Left ventricle myocardium inferior (tissue), 1 donor: ENCODE data around the gene FASTKD3. TPM values are rescaled to one million over a fixed set of nuclear protein-coding genes. Genes with fewer than 3 reads are reported as not detected.

Source experiments
- DNase-seq: peaks from one replicate; pipeline ENCODE4 v3.0.0-alpha.2; 2020
- H3K27ac ChIP-seq: fragments of 200-600 bp; replicated peaks from 2 replicates; pipeline ENCODE4 v1.8.0; 2021
- H3K27me3 ChIP-seq: fragments of 200-600 bp; 2 replicates; pipeline ENCODE4 v1.8.0; 2021; ENCODE audit warnings: low read depth
- H3K36me3 ChIP-seq: fragments of 200-600 bp; 2 replicates; pipeline ENCODE4 v1.8.0; 2021
- H3K4me1 ChIP-seq: fragments of 200-600 bp; 2 replicates; pipeline ENCODE4 v1.8.0; 2021
- H3K4me3 ChIP-seq: fragments of 200-600 bp; 2 replicates; pipeline ENCODE4 v1.8.0; 2021; ENCODE audit warnings: mild to moderate bottlenecking, moderate library complexity
- H3K9me3 ChIP-seq: fragments of 200-600 bp; replicated peaks from 2 replicates; pipeline ENCODE4 v1.8.0; 2021
- intact Hi-C: fragments of 100-400 bp; cut with micrococcal nuclease; formaldehyde crosslinking; loops from one replicate; pipeline ENCODE4 v1.11.0; 2022
- total RNA-seq: library from RNA; stranded (reverse); fragmentation: NEBNext Ultra II Directional; extraction: Animal tissue kit (Norgen Biotek cat#: 25700); gene quantifications from one replicate; pipeline ENCODE4 v1.2.1, GENCODE V29; 2021
- TF ChIP-seq, protein P1 (sequence below): fragments of 200-600 bp; IDR thresholded peaks from 2 replicates; pipeline ENCODE4 v1.8.0; 2021; ENCODE audit warnings: antibody characterized with exemption, mild to moderate bottlenecking, borderline replicate concordance
- donor health status: DM: no; HTN: yes; CAD: no; lungs with severe emphysema.

The FASTKD3 gene
- total RNA-seq, 1 donor from 2014 or later: 5.8 TPM

DNA sequence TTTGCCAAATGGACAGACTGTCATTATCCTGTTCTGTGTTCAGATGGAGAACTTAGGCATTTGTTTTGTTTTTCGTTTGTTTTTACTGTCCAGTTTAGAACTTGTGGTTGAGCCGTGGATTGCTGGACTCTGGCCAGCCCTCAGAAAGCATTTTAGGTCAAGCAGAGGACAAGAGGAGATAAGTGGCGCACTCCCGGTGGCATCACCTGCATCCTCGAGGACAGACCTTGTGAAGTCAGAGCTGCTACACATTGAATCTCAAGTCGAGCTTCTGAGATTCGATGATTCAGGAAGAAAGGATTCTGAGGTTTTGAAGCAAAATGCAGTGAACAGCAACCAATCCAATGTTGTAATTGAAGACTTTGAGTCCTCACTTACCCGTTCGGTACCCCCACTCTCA lies 9.0 kb upstream of the FASTKD3 start:
- intact Hi-C loops: no loop called here
- Histone ChIP-seq H3K9me3 (no peaks in the 10 kb centered on the region), H3K4me3 (no peak overlapping the region), H3K27me3 (no peaks in the 10 kb centered on the region), H3K27ac (no peak overlapping the region), H3K36me3 (peaks cover 74% of the 10 kb centered on the region), H3K4me1 (peaks cover 10% of the 10 kb centered on the region)
- DNase-seq: no peak
- TF ChIP-seq, protein P1, sequence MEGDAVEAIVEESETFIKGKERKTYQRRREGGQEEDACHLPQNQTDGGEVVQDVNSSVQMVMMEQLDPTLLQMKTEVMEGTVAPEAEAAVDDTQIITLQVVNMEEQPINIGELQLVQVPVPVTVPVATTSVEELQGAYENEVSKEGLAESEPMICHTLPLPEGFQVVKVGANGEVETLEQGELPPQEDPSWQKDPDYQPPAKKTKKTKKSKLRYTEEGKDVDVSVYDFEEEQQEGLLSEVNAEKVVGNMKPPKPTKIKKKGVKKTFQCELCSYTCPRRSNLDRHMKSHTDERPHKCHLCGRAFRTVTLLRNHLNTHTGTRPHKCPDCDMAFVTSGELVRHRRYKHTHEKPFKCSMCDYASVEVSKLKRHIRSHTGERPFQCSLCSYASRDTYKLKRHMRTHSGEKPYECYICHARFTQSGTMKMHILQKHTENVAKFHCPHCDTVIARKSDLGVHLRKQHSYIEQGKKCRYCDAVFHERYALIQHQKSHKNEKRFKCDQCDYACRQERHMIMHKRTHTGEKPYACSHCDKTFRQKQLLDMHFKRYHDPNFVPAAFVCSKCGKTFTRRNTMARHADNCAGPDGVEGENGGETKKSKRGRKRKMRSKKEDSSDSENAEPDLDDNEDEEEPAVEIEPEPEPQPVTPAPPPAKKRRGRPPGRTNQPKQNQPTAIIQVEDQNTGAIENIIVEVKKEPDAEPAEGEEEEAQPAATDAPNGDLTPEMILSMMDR: no peak

DNA sequence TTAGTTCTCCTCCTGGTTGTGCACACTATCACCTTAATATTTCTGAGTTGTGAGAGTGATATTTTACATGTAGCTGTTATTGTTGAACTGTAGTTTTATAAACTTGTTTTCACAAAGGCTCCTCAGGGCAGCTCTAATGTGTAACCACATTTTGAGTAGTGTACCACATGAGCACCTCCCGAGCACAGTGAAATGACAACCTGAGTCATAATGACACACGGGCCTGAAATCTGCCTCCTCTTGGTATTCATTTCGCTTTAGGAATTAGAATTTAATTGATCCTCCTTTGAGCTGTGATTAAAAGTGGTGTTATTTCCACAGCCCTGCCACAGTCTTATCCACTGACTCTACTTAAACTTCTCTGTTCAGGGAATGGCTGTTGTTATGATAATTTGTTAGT lies 8.0 kb upstream of the FASTKD3 start:
- Histone ChIP-seq H3K27ac (no peak overlapping the region), H3K4me3 (no peak overlapping the region), H3K4me1 (peaks cover 17% of the 10 kb centered on the region), H3K9me3 (no peaks in the 10 kb centered on the region), H3K36me3 (peaks cover 64% of the 10 kb centered on the region), H3K27me3 (no peaks in the 10 kb centered on the region)
- intact Hi-C loops: no loop called here
- DNase-seq: no peak
- TF ChIP-seq, protein P1: no peak

DNA sequence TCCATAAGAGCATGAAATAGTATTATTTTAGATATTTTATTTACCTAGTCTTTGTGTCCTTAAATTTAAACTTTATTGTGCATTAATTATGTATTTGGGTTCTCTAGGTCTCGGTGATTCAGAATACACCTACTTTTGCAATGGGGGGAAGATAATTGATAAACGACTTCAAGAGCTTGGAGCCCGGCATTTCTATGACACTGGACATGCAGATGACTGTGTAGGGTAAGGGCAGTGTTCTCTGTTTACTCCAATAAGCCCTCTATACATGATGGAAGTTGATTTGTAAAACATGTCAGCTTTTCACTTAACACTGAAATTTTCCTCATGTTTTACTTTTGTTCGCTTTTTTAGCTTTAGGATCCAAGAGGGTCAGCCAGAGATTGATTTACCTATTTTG lies 6.3 kb upstream of the FASTKD3 start:
- Histone ChIP-seq H3K27me3 (no peaks in the 10 kb centered on the region), H3K4me3 (no peak overlapping the region), H3K4me1 (peaks cover 34% of the 10 kb centered on the region), H3K27ac (no peak overlapping the region), H3K36me3 (peaks cover 51% of the 10 kb centered on the region), H3K9me3 (no peaks in the 10 kb centered on the region)
- TF ChIP-seq, protein P1: no peak
- intact Hi-C loops: no loop called here
- DNase-seq: no peak

DNA sequence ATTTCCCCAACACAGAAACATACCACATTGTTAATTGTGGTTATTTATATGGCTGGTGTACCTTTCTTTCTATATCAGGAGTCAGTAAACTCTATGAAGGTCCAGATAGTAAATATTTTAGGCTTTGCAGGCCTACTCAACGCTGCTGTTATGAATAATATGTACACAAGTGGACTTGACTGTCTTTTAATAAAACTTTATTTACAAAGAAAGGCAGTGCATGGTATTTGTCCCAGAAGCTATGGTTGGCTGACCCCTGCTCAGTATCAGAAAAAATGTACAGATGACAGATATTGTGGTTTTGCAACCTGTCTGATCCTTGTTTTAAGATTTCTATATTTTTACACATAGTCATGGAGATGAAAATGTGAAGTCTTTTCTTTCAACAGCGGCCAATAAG lies 5.8 kb upstream of the FASTKD3 start:
- Histone ChIP-seq H3K9me3 (no peaks in the 10 kb centered on the region), H3K27ac (no peak overlapping the region), H3K27me3 (no peaks in the 10 kb centered on the region), H3K36me3 (peaks cover 46% of the 10 kb centered on the region), H3K4me1 (peaks cover 40% of the 10 kb centered on the region), H3K4me3 (no peak overlapping the region)
- DNase-seq: no peak
- TF ChIP-seq, protein P1: no peak
- intact Hi-C loops: no loop called here

DNA sequence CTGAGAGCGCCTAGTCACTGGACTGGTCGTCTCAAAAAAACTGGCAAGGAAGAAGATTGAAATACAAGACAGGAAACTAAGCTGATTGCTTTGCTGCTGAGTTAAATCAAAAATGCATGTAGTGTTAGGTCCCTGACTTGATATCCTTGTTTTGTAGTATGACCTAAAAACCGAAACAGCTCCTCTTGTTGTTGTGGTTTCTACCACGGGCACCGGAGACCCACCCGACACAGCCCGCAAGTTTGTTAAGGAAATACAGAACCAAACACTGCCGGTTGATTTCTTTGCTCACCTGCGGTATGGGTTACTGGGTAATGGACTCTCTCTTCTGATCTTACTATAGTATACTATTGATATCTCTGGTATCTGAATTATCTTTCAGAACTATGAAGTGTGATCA lies 4.4 kb upstream of the FASTKD3 start:
- no peak for DNase-seq
- peaks cover 32% of the 10 kb centered on the region for H3K36me3 ChIP-seq
- intact Hi-C loops: no loop called here

More for the DNA sequence above, 4.4 kb upstream of the FASTKD3 start:
- TF ChIP-seq, protein P1: no peak
- no peaks in the 10 kb centered on the region for H3K27me3 ChIP-seq
- H3K4me3 ChIP-seq: no peak overlapping the region
- peaks cover 52% of the 10 kb centered on the region for H3K4me1 ChIP-seq
- no peaks in the 10 kb centered on the region for H3K9me3 ChIP-seq
- H3K27ac ChIP-seq: no peak overlapping the region
